Measurements from ENCODE around the gene NSD2.

The NSD2 gene

DNA sequence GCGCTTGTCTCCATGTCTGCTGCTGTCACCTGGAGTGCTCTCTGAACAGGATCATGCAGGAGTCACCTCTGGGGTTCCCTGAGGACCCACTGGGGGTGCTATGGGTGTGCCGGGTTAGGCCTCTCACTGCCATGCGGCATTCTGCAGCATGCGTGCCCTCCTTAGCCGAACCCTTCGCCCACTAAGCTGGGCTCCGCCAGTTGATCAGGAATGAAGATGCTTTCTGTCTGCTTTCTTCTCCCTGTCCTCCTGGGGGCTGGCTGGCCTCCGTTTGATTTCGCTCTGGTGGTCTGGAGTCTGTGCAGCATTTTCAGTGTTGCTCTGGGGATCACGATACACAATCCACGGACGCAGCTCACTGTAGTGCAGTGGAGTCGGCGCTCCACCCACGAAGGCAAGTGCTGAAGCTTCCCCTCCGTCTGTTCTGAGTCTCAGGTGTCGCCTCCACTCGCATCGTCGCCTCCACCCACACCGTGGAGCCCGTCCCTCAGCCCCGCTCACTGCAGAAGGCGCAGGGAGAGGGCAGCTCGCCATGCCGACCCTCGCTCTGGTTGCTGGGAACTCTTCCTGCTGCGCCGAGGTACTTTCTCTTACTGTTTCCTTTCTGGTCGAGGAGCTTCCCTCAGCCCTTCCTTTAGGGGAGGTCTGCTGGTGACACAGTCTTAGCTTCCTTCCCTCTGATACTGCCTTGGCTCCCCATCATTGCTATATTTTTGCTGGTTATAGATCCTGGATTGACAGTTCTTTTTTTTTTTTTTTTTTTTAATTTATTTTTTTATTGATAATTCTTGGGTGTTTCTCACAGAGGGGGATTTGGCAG, 44.5 kb upstream of the NSD2 start:
- H3K4me3 ChIP-seq (ENCODE audit: low read depth, low read length) = no peak overlapping the region
- TF ChIP-seq, protein P1, sequence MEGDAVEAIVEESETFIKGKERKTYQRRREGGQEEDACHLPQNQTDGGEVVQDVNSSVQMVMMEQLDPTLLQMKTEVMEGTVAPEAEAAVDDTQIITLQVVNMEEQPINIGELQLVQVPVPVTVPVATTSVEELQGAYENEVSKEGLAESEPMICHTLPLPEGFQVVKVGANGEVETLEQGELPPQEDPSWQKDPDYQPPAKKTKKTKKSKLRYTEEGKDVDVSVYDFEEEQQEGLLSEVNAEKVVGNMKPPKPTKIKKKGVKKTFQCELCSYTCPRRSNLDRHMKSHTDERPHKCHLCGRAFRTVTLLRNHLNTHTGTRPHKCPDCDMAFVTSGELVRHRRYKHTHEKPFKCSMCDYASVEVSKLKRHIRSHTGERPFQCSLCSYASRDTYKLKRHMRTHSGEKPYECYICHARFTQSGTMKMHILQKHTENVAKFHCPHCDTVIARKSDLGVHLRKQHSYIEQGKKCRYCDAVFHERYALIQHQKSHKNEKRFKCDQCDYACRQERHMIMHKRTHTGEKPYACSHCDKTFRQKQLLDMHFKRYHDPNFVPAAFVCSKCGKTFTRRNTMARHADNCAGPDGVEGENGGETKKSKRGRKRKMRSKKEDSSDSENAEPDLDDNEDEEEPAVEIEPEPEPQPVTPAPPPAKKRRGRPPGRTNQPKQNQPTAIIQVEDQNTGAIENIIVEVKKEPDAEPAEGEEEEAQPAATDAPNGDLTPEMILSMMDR (IDR thresholded peaks at IDR 0.05; ENCODE audit: low read depth, low read length, missing control alignments) = no peak
- no peak for DNase-seq (ENCODE audit: low read depth)

DNA sequence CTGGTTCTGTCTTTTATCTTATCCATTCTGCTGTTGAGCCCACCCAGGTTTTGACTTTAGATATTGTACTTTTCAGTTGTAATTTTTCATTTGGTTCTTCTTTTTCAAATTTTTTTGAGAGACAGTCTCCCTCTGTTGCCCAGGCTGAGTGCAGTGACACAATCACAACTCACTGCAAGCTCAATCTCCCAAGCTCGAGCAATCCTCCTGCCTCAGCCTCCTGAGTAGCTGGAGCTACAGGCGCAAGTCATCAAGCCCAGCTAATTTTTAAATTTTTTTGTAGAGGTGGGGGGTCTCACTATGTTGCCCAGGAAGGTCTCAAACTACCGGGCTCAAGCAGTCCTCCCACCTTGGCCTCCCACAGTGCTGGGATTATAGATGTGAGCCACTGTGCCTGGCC, 41.0 kb upstream of the NSD2 start:
- no peak for DNase-seq (ENCODE audit: low read depth)
- H3K4me3 ChIP-seq (ENCODE audit: low read depth, low read length) = no peak overlapping the region
- TF ChIP-seq, protein P1 (IDR thresholded peaks at IDR 0.05; ENCODE audit: low read depth, low read length, missing control alignments) = no peak

DNA sequence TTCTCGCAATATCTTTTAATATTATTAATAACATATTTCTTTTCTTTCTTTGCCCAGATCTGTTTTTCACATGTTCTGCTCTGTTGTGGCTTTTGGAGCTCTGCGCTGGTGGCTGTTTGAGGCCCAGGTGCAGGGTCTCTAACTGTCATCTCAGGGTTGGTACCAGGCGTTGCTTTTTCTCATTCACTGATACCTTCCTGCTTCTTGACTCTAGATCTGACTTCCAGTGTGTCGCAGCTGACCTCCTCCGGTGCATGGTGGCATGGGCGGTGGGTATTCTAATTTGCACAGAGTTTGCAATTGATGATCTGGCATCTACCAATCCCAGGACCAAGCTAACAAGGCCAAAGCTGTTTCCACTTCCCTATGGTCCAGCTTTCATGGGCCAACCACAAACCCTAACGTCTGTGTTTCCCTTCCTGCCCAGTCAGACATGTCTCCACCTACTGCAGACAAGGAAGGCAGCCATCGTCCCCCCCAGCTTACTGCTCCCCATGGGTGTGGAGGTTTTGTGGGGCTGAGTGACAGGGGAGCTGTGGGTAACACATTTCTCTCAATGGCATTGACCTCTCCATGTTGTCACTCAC, 40.5 kb upstream of the NSD2 start:
- H3K4me3 ChIP-seq (ENCODE audit: low read depth, low read length) = no peak overlapping the region
- TF ChIP-seq, protein P1 (IDR thresholded peaks at IDR 0.05; ENCODE audit: low read depth, low read length, missing control alignments) = no peak
- DNase-seq (ENCODE audit: low read depth) = no peak

DNA sequence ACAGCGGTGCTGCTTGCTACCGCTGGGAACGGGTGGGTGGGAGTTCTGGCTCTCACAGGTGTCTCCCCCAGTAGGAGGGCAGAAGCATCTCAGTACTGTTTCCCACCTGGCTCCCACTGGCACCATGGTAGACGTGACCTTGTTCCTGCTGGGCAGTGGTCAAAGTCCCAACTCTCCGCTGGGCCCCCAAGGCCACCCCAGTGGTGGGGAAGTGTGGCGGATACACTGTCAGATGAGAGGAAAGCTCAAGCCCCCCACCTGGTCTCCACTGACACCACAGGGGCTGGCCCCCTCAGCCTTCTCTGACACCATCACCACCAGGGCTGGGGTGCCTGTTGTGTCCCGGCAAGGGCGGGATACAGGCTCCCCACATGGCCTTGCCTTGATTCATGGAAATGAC, 39.9 kb upstream of the NSD2 start:
- TF ChIP-seq, protein P1 (IDR thresholded peaks at IDR 0.05; ENCODE audit: low read depth, low read length, missing control alignments) = no peak
- DNase-seq (ENCODE audit: low read depth) = no peak
- no peak overlapping the region for H3K4me3 ChIP-seq (ENCODE audit: low read depth, low read length)

DNA sequence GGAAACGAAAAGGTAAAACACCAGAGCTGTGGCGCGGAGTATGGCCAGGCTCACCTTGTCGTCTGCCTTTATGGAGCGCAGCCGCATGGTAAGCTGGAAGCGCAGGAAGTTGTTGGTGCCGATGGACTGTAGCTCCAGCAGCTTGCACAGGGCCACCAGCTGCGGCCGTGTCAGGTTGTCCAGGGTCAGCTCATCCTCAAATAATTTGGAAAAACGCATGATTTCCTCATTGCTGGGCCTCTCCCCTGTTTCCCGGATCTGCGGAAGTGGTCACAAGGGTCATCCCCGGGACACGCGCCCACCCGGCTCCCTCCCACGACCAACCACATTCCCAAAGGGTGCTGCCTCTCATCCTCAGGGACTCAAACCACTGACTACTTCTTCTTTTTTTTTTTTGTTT, 38.5 kb upstream of the NSD2 start:
- DNase-seq (ENCODE audit: low read depth) = no peak
- TF ChIP-seq, protein P1 (IDR thresholded peaks at IDR 0.05; ENCODE audit: low read depth, low read length, missing control alignments) = no peak
- no peak overlapping the region for H3K4me3 ChIP-seq (ENCODE audit: low read depth, low read length)

DNA sequence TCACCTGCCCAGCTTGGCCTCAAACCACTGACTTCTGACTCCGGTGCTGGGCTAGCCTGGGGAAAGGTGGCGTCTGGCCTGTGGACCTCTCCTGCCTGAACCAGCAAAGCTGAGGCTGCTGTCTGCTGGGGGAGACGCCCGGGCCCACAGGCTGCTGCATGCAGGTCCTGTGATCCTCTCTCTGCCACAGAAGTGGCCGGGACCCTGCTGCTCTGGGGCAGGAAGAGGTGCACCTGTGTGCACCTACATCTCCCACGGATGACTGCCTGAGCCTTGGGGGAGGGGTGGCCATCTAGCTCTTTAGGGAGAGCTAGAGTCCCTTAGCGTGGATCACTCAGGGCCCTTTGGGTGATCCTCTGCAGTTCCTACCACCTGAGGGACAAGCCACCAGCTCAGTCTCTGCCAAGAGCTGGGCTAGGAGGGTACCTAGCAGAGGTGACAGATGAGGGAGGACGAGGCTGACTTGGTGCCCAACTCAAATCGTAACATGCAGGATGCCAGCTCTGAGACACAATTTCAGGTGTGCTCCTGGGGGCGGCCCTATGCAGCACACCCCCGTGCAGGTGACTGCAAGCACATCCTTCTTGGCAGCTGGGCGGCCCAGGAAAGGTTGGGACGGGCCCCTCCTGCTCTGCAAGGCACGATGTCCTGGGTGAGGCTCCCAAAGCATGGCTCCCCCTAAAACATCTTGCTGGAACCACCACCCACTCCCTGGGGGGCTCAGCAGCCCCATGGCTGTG, 37.7 kb upstream of the NSD2 start:
- TF ChIP-seq, protein P1 (IDR thresholded peaks at IDR 0.05; ENCODE audit: low read depth, low read length, missing control alignments) = no peak
- no peak overlapping the region for H3K4me3 ChIP-seq (ENCODE audit: low read depth, low read length)
- DNase-seq (ENCODE audit: low read depth) = no peak

Measured in GM12864 (cell line).